ENCODE data around the gene HAPLN3.

- TF ChIP-seq CTCF (IDR thresholded peaks at IDR 0.05; ENCODE audit: poor library complexity) (no peak), EZH2 (IDR thresholded peaks at IDR 0.05; ENCODE audit: borderline replicate concordance) (no peak), EZH2phosphoT487 (IDR thresholded peaks at IDR 0.05; ENCODE audit: low read depth, severe bottlenecking, unreplicated experiment) (no peak)
Observed at GRCh38 chr15:88835646-88836045, 59.7 kb downstream of the HAPLN3 start.
